Measurements from ENCODE around the gene ZNF526.

The ZNF526 gene

DNA sequence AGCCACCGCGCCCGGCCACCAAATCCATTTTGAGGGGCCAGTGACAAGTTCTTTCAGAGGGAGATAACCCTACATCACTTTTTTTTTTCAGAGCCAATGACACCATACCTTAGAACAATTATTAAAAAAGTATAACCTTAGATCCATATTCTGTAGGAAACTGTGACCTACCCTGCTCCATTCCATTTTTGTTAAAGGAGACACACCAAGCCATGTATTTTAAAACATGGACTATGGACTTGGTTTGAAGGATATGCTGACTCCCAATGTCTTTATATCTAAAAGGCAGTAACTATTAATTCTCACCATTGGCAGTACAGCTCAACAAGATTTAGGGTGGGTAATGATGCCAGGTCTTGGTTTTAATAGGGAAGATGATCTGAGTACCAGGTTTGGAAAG, 21.2 kb downstream of the ZNF526 start:
- TF ChIP-seq TAF1 (IDR thresholded peaks at IDR 0.05; ENCODE audit: low read depth) (no peak), CEBPB (IDR thresholded peaks at IDR 0.05) (no peak)

DNA sequence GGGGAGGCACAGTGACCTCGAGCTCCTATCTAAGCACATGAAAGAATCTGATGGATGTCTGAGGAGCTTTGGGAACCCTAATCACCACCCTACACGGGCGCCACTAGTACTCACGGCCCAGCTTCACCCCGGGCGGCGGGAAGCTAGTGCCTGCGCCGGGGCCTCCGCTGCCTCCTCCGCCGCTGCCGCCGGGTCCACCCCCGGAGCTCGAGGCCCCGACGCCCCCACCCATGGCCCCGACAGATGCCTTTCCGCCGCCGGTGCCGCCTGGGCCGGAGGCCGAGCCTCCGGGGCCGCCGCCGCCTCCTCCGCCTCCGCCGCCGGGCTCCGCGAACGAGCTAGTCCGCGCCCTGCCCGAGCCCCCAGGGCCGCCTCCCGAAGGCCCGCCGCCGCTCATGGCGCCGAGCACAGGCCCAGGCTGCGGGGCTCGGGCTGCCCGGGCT, 22.0 kb downstream of the ZNF526 start:
- no peak for TF ChIP-seq ZBTB7A (IDR thresholded peaks at IDR 0.05; ENCODE audit: low read depth)
- TF ChIP-seq TCF12 (IDR thresholded peaks at IDR 0.05; ENCODE audit: low read depth): no peak
- TF ChIP-seq TAF1 (IDR thresholded peaks at IDR 0.05; ENCODE audit: low read depth): no peak
- TF ChIP-seq, protein P1, sequence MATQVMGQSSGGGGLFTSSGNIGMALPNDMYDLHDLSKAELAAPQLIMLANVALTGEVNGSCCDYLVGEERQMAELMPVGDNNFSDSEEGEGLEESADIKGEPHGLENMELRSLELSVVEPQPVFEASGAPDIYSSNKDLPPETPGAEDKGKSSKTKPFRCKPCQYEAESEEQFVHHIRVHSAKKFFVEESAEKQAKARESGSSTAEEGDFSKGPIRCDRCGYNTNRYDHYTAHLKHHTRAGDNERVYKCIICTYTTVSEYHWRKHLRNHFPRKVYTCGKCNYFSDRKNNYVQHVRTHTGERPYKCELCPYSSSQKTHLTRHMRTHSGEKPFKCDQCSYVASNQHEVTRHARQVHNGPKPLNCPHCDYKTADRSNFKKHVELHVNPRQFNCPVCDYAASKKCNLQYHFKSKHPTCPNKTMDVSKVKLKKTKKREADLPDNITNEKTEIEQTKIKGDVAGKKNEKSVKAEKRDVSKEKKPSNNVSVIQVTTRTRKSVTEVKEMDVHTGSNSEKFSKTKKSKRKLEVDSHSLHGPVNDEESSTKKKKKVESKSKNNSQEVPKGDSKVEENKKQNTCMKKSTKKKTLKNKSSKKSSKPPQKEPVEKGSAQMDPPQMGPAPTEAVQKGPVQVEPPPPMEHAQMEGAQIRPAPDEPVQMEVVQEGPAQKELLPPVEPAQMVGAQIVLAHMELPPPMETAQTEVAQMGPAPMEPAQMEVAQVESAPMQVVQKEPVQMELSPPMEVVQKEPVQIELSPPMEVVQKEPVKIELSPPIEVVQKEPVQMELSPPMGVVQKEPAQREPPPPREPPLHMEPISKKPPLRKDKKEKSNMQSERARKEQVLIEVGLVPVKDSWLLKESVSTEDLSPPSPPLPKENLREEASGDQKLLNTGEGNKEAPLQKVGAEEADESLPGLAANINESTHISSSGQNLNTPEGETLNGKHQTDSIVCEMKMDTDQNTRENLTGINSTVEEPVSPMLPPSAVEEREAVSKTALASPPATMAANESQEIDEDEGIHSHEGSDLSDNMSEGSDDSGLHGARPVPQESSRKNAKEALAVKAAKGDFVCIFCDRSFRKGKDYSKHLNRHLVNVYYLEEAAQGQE (IDR thresholded peaks at IDR 0.05; ENCODE audit: low read depth): no peak
- no peak for TF ChIP-seq RAD21 (IDR thresholded peaks at IDR 0.05; ENCODE audit: low read depth)
- TF ChIP-seq TEAD4 (IDR thresholded peaks at IDR 0.05): no peak
- TF ChIP-seq YY1 (IDR thresholded peaks at IDR 0.05; ENCODE audit: low read depth): no peak
- TF ChIP-seq FOXM1 (IDR thresholded peaks at IDR 0.05; ENCODE audit: borderline replicate concordance, low read depth): no peak
- TF ChIP-seq EGR1 (IDR thresholded peaks at IDR 0.05): no peak
- TF ChIP-seq MAX (IDR thresholded peaks at IDR 0.05): no peak
- TF ChIP-seq USF1 (IDR thresholded peaks at IDR 0.05): no peak
- TF ChIP-seq EP300 (IDR thresholded peaks at IDR 0.05; ENCODE audit: borderline replicate concordance): no peak
- no peak for TF ChIP-seq CREB1 (IDR thresholded peaks at IDR 0.05; ENCODE audit: low read depth)
- no peak for TF ChIP-seq NFIC (IDR thresholded peaks at IDR 0.05)
- no peak for TF ChIP-seq CEBPB (IDR thresholded peaks at IDR 0.05)

GRCh38 chr19:42242512-42243409, 22.6 kb downstream of the ZNF526 start, which contains the start of gene GSK3A:
Gene GSK3A (minus strand): TSS chr19:42242602. CDS start chr19:42242465, 137 bp downstream.
- peak; percentile 19; the same call in 1 of the 2 replicates for TF ChIP-seq TEAD4 (IDR thresholded peaks at IDR 0.05)
- no peak for TF ChIP-seq FOXM1 (IDR thresholded peaks at IDR 0.05; ENCODE audit: borderline replicate concordance, low read depth)
- TF ChIP-seq TCF12 (IDR thresholded peaks at IDR 0.05; ENCODE audit: low read depth): peak; percentile 77
- TF ChIP-seq EP300 (IDR thresholded peaks at IDR 0.05; ENCODE audit: borderline replicate concordance): no peak
- peak; percentile 61; the same call in 1 of the 2 replicates for TF ChIP-seq TAF1 (IDR thresholded peaks at IDR 0.05; ENCODE audit: low read depth)
- peak; percentile 58 for TF ChIP-seq USF1 (IDR thresholded peaks at IDR 0.05)
- peak; percentile 71 for TF ChIP-seq CREB1 (IDR thresholded peaks at IDR 0.05; ENCODE audit: low read depth)
- peak; percentile 69 for TF ChIP-seq EGR1 (IDR thresholded peaks at IDR 0.05)
- peak; percentile 44; the same call in 1 of the 2 replicates for TF ChIP-seq CEBPB (IDR thresholded peaks at IDR 0.05)
- TF ChIP-seq, protein P1 (IDR thresholded peaks at IDR 0.05; ENCODE audit: low read depth): no peak
- no peak for TF ChIP-seq NFIC (IDR thresholded peaks at IDR 0.05)
- TF ChIP-seq ZBTB7A (IDR thresholded peaks at IDR 0.05; ENCODE audit: low read depth): no peak
- no peak; the same call in 1 of the 2 replicates for TF ChIP-seq RAD21 (IDR thresholded peaks at IDR 0.05; ENCODE audit: low read depth)
- TF ChIP-seq MAX (IDR thresholded peaks at IDR 0.05): peak; percentile 62
- peak; percentile 80 for TF ChIP-seq YY1 (IDR thresholded peaks at IDR 0.05; ENCODE audit: low read depth)

- peak; percentile 52; the same call in 1 of the 2 replicates for TF ChIP-seq TCF12 (IDR thresholded peaks at IDR 0.05; ENCODE audit: low read depth)
- peak; percentile 66 for TF ChIP-seq CREB1 (IDR thresholded peaks at IDR 0.05; ENCODE audit: low read depth)
- TF ChIP-seq USF1 (IDR thresholded peaks at IDR 0.05): peak; percentile 90
- TF ChIP-seq EP300 (IDR thresholded peaks at IDR 0.05; ENCODE audit: borderline replicate concordance): no peak
- TF ChIP-seq, protein P1 (IDR thresholded peaks at IDR 0.05; ENCODE audit: low read depth): no peak
- no peak; the same call in 1 of the 2 replicates for TF ChIP-seq CEBPB (IDR thresholded peaks at IDR 0.05)
- no peak for TF ChIP-seq TEAD4 (IDR thresholded peaks at IDR 0.05)
- TF ChIP-seq ZBTB7A (IDR thresholded peaks at IDR 0.05; ENCODE audit: low read depth): no peak
- TF ChIP-seq TAF1 (IDR thresholded peaks at IDR 0.05; ENCODE audit: low read depth): peak; percentile 57
- peak; percentile 65 for TF ChIP-seq MAX (IDR thresholded peaks at IDR 0.05)
- TF ChIP-seq NFIC (IDR thresholded peaks at IDR 0.05): peak; percentile 7; the same call in 1 of the 2 replicates
- TF ChIP-seq EGR1 (IDR thresholded peaks at IDR 0.05): peak; percentile 8; the same call in 1 of the 2 replicates
- TF ChIP-seq RAD21 (IDR thresholded peaks at IDR 0.05; ENCODE audit: low read depth): peak; percentile 25; the same call in 1 of the 2 replicates
- peak; percentile 61 for TF ChIP-seq YY1 (IDR thresholded peaks at IDR 0.05; ENCODE audit: low read depth)
- TF ChIP-seq FOXM1 (IDR thresholded peaks at IDR 0.05; ENCODE audit: borderline replicate concordance, low read depth): no peak
These were observed 24.5 kb downstream of the ZNF526 start for GRCh38 chr19:42244347-42245220.

All from Ishikawa (cell line).